ENCODE data around the gene LHX1.

LHX1 gene

GRCh38 chr17:36951084-36951789 lies 14.0 kb downstream of the LHX1 start:
- no peak for ATAC-seq
- TF ChIP-seq, protein P1, sequence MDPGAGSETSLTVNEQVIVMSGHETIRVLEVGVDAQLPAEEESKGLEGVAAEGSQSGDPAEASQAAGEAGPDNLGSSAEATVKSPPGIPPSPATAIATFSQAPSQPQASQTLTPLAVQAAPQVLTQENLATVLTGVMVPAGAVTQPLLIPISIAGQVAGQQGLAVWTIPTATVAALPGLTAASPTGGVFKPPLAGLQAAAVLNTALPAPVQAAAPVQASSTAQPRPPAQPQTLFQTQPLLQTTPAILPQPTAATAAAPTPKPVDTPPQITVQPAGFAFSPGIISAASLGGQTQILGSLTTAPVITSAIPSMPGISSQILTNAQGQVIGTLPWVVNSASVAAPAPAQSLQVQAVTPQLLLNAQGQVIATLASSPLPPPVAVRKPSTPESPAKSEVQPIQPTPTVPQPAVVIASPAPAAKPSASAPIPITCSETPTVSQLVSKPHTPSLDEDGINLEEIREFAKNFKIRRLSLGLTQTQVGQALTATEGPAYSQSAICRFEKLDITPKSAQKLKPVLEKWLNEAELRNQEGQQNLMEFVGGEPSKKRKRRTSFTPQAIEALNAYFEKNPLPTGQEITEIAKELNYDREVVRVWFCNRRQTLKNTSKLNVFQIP (CRISPR knock-in tag; IDR thresholded peaks at IDR 0.05; ENCODE audit: borderline replicate concordance, low read depth), result no peak
- TF ChIP-seq ZNF70 (CRISPR knock-in tag; IDR thresholded peaks at IDR 0.05), result no peak
- TF ChIP-seq BACH2 (CRISPR knock-in tag; IDR thresholded peaks at IDR 0.05; ENCODE audit: borderline replicate concordance), result no peak
- no peak for TF ChIP-seq TSHZ2 (CRISPR knock-in tag; IDR thresholded peaks at IDR 0.05)
- TF ChIP-seq SNAI2 (CRISPR knock-in tag; IDR thresholded peaks at IDR 0.05), result no peak
- TF ChIP-seq ISL1 (CRISPR knock-in tag; IDR thresholded peaks at IDR 0.05), result no peak
- no peak for TF ChIP-seq CSRNP3 (CRISPR knock-in tag; IDR thresholded peaks at IDR 0.05)
- no peak for TF ChIP-seq ARNTL (CRISPR knock-in tag; IDR thresholded peaks at IDR 0.05; ENCODE audit: borderline replicate concordance, low read depth)
- TF ChIP-seq ESRRG (CRISPR knock-in tag; IDR thresholded peaks at IDR 0.05), result no peak
- TF ChIP-seq PPARA (CRISPR knock-in tag; IDR thresholded peaks at IDR 0.05; ENCODE audit: borderline replicate concordance), result no peak
- no peak for TF ChIP-seq TOX (CRISPR knock-in tag; IDR thresholded peaks at IDR 0.05; ENCODE audit: borderline replicate concordance)

- no peak for ATAC-seq
- TF ChIP-seq TSHZ2 (CRISPR knock-in tag; IDR thresholded peaks at IDR 0.05) (no peak), CSRNP3 (CRISPR knock-in tag; IDR thresholded peaks at IDR 0.05) (no peak), CREB5 (CRISPR knock-in tag; IDR thresholded peaks at IDR 0.05; ENCODE audit: low read depth) (no peak), ZNF565 (CRISPR knock-in tag; conservative IDR thresholded peaks at IDR 0.05; ENCODE audit: low read depth) (no peak), RARB (CRISPR knock-in tag; IDR thresholded peaks at IDR 0.05) (no peak), ZC3H10 (CRISPR knock-in tag; IDR thresholded peaks at IDR 0.05) (no peak)
These were observed 34.2 kb downstream of the LHX1 start for GRCh38 chr17:36971508-36971907.

- no peak; the same call in 1 of the 3 replicates for ATAC-seq
- TF ChIP-seq TSHZ2 (CRISPR knock-in tag; IDR thresholded peaks at IDR 0.05) (no peak), SNAI2 (CRISPR knock-in tag; IDR thresholded peaks at IDR 0.05) (no peak), ZFP3 (CRISPR knock-in tag; IDR thresholded peaks at IDR 0.05) (no peak), GLIS3 (CRISPR knock-in tag; IDR thresholded peaks at IDR 0.05) (no peak), ZNF565 (CRISPR knock-in tag; conservative IDR thresholded peaks at IDR 0.05; ENCODE audit: low read depth) (no peak), ZFP30 (CRISPR knock-in tag; IDR thresholded peaks at IDR 0.05) (no peak), ZNF8 (CRISPR knock-in tag; IDR thresholded peaks at IDR 0.05) (no peak), CSRNP3 (CRISPR knock-in tag; IDR thresholded peaks at IDR 0.05) (no peak), ARNTL (CRISPR knock-in tag; IDR thresholded peaks at IDR 0.05; ENCODE audit: borderline replicate concordance, low read depth) (no peak), ISL1 (CRISPR knock-in tag; IDR thresholded peaks at IDR 0.05) (no peak), TOX (CRISPR knock-in tag; IDR thresholded peaks at IDR 0.05; ENCODE audit: borderline replicate concordance) (no peak)
These were observed 35.0 kb downstream of the LHX1 start for GRCh38 chr17:36972186-36972700.
